A549 (cell line): ENCODE results near the gene PKDREJ. TPM values are rescaled to one million over a fixed set of nuclear protein-coding genes. Genes with fewer than 3 reads are reported as not detected.

Experiments
- ATAC-seq, 2 experiments: fragments of 200-7000 bp in 1 of 2; fragments of >200 bp in 1 of 2; cut with Nextera tagmentation in 1 of 2; cut with Tn5 transposase in 1 of 2; 3 replicates each; pipeline versions ENCODE4 v1.8.0 to v1.9.1; 2018 to 2020; ENCODE audit warnings: mild to moderate bottlenecking in 1 of 2, moderate library complexity in 1 of 2
- CTCF ChIA-PET: fragments of 300-600 bp; sonication (Branson Sonifier 250); formaldehyde crosslinking; extraction: SDS; loops from one replicate; lab custom pipeline; 2021; ENCODE audit warnings: antibody characterized with exemption, inconsistent platforms; lab: Yijun Ruan, JAX
- POLR2A ChIA-PET: fragments of 350-600 bp; formaldehyde crosslinking; extraction: SDS; loops from one replicate; lab custom pipeline; 2021; ENCODE audit warnings: antibody characterized with exemption, inconsistent platforms; lab: Yijun Ruan, JAX
- DNase-seq, 2 experiments: peaks; one replicate each; pipeline versions ENCODE4 v3.0.0 to v3.0.0-alpha.2; 2011 to 2016; ENCODE audit warnings: low read depth in 1 of 2, low spot score in 1 of 2
- FAIRE-seq: peaks from 2 replicates; lab custom pipeline; 2011; peaks lifted over from hg19 to GRCh38; lab: Jason Lieb, UNC
- H3K27ac ChIP-seq, 2 experiments: fragments of >200 bp; sonication (Bioruptor Twin); formaldehyde crosslinking; 3 replicates each; pipeline ENCODE4 v1.5.1; 2016 to 2017
- H3K4me1 ChIP-seq: fragments of >200 bp; sonication (Bioruptor Twin); formaldehyde crosslinking; 3 replicates; pipeline ENCODE4 v1.6.1; 2016
- H3K4me2 ChIP-seq: fragments of >200 bp; sonication (Bioruptor Twin); formaldehyde crosslinking; 3 replicates; pipeline ENCODE4 v1.6.1; 2016
- H3K4me3 ChIP-seq: fragments of >200 bp; sonication (Bioruptor Twin); formaldehyde crosslinking; 3 replicates; pipeline ENCODE4 v1.5.1; 2016
- H3K9me3 ChIP-seq: fragments of >200 bp; sonication (Bioruptor Twin); formaldehyde crosslinking; 3 replicates; pipeline ENCODE4 v1.6.1; 2016
- ATOH8 ChIP-seq: fragments of 250-450 bp; sonication (Bioruptor Pico); IDR thresholded peaks from 2 replicates; pipeline ENCODE4 v1.5.0; 2020; ENCODE audit warnings: low read depth, mild to moderate bottlenecking, moderate library complexity
- CEBPB ChIP-seq, 2 experiments: fragments of >200 bp in 1 of 2; sonication (Bioruptor Twin) in 1 of 2; formaldehyde crosslinking in 1 of 2; IDR thresholded peaks; 2 replicates each; pipeline ENCODE4 v1.6.1; 2012 to 2016
- CHD4 ChIP-seq: fragments of 200-600 bp; sonication (generic); IDR thresholded peaks from 2 replicates; pipeline ENCODE4 v1.6.1; 2016; ENCODE audit warnings: antibody characterized with exemption, mild to moderate bottlenecking, borderline replicate concordance
- CTCF ChIP-seq: fragments of >200 bp; sonication (Bioruptor Twin); formaldehyde crosslinking; IDR thresholded peaks from 3 replicates; pipeline ENCODE4 v1.5.1; 2016
- E2F6 ChIP-seq: IDR thresholded peaks from 2 replicates; pipeline ENCODE4 v1.6.1; 2012; ENCODE audit warnings: low read depth, borderline replicate concordance
- FOSB ChIP-seq: fragments of 250-450 bp; sonication (Bioruptor Pico); IDR thresholded peaks from 2 replicates; pipeline ENCODE4 v1.5.0; 2020; ENCODE audit warnings: mild to moderate bottlenecking, moderate library complexity
- FOSL2 ChIP-seq, 2 experiments: fragments of 450-650 bp in 1 of 2; fragments of >200 bp in 1 of 2; sonication (Bioruptor Twin) in 1 of 2; formaldehyde crosslinking; IDR thresholded peaks; 2 replicates each; pipeline versions ENCODE4 v1.5.0 to v1.6.1; 2016 to 2020; ENCODE audit warnings: mild to moderate bottlenecking in 1 of 2, moderate library complexity in 1 of 2
- HES2 ChIP-seq: fragments of >200 bp; sonication (Bioruptor Twin); formaldehyde crosslinking; IDR thresholded peaks from 2 replicates; pipeline ENCODE4 v1.6.1; 2016
- HOXB5 ChIP-seq: fragments of 250-450 bp; sonication (Bioruptor Pico); IDR thresholded peaks from 2 replicates; pipeline ENCODE4 v1.5.0; 2020; ENCODE audit warnings: mild to moderate bottlenecking, moderate library complexity
- JUNB ChIP-seq: fragments of >200 bp; sonication (Bioruptor Twin); formaldehyde crosslinking; IDR thresholded peaks from 2 replicates; pipeline ENCODE4 v1.6.1; 2016
- MAX ChIP-seq: IDR thresholded peaks from 2 replicates; pipeline ENCODE4 v1.6.1; 2012
- MAZ ChIP-seq: fragments of 150-350 bp; IDR thresholded peaks from 2 replicates; pipeline ENCODE4 v1.6.1; 2014; ENCODE audit warnings: antibody characterized with exemption, low read depth, low read length, borderline replicate concordance
- RNF2 ChIP-seq: fragments of 200-600 bp; sonication (generic); IDR thresholded peaks from 2 replicates; pipeline ENCODE4 v1.6.1; 2016; ENCODE audit warnings: low read depth, mild to moderate bottlenecking, antibody characterized with exemption, moderate library complexity, borderline replicate concordance
- SMC3 ChIP-seq: fragments of >200 bp; sonication (Bioruptor Twin); formaldehyde crosslinking; IDR thresholded peaks from 3 replicates; pipeline ENCODE4 v1.6.1; 2018; ENCODE audit warnings: inconsistent platforms
- TP53 ChIP-seq: fragments of 250-450 bp; sonication (Bioruptor Pico); IDR thresholded peaks from 2 replicates; pipeline ENCODE4 v1.5.0; 2021; ENCODE audit warnings: mild to moderate bottlenecking, moderate library complexity
- USF2 ChIP-seq: fragments of 450-650 bp; IDR thresholded peaks from 2 replicates; pipeline ENCODE4 v1.6.1; 2014; ENCODE audit warnings: antibody characterized with exemption
- ZNF302 ChIP-seq: fragments of 250-450 bp; sonication (Bioruptor Pico); IDR thresholded peaks from 2 replicates; pipeline ENCODE4 v1.9.0; 2021; ENCODE audit warnings: inconsistent platforms, mild to moderate bottlenecking, moderate library complexity
- WGBS: methylation state at CpG from one replicate; pipeline ENCODE4 v1.1.6; 2017; ENCODE audit errors: missing lambda C conversion rate; 5-methylcytosine and 5-hydroxymethylcytosine counted together
- polyA plus RNA-seq, 4 experiments: library from polyadenylated mRNA; depleted of rRNA in 3 of 4; stranded (reverse); fragments of >200 nt; fragmentation: RNase III in 1 of 4; extraction: RNeasy Plus Mini Kit Qiagen cat#74134 plus additional on column Dnase treatment in 1 of 4; gene quantifications; 2 replicates in 3 of 4; 3 replicates in 1 of 4; pipeline ENCODE4 v1.2.3, GENCODE V29; 2011 to 2017

Gene PKDREJ
- polyA plus RNA-seq, 2 of the 4 experiments (the other 2 are of a cell fraction) = not detected

GRCh38 chr22:46240073-46240472, 23.1 kb downstream of the PKDREJ start:
- ATAC-seq (no peak), FAIRE-seq (no peak), DNase-seq (no peak)
- H3K9me3 ChIP-seq = no peaks in the 10 kb centered on the region
- ChIA-PET POLR2A (no interaction called here), CTCF (interaction anchor here (1.3 kb wide), 1 partner anchor 9 kb away, joined by 3 read pairs; no protein-coding TSS in a partner anchor)
- H3K4me3 ChIP-seq = no peak overlapping the region
- TF ChIP-seq CEBPB (IDR thresholded peaks at IDR 0.05) (no peak), CHD4 (no peak), RNF2 (no peak), CTCF (no peak), USF2 (no peak), HOXB5 (no peak), MAZ (no peak), ATOH8 (CRISPR knock-in tag) (no peak), JUNB (no peak), FOSL2 (IDR thresholded peaks at IDR 0.05) (no peak), FOSL2 (CRISPR knock-in tag; IDR thresholded peaks at IDR 0.05) (no peak), SMC3 (no peak), MAX (no peak), TP53 (CRISPR knock-in tag) (no peak), E2F6 (no peak)
- WGBS = 79% methylated on average over 2 of the region's 2 CpGs
- H3K27ac ChIP-seq = no peak overlapping the region
- H3K4me2 ChIP-seq = no peak overlapping the region
- no peaks in the 10 kb centered on the region for H3K4me1 ChIP-seq

- no peak overlapping the region for H3K27ac ChIP-seq
- H3K9me3 ChIP-seq = no peaks in the 10 kb centered on the region
- POLR2A ChIA-PET = no interaction called here
- 84% methylated on average over 19 of the region's 20 CpGs for WGBS
- no peak overlapping the region for H3K4me2 ChIP-seq
- H3K4me3 ChIP-seq = no peak overlapping the region
- DNase-seq (no peak), ATAC-seq (no peak), FAIRE-seq (no peak)
- CTCF ChIA-PET = interaction anchor here (1.3 kb wide), 1 partner anchor 8 kb away, joined by 3 read pairs; no protein-coding TSS in a partner anchor
- H3K4me1 ChIP-seq = no peaks in the 10 kb centered on the region
- no peak for TF ChIP-seq E2F6
- no peak for TF ChIP-seq USF2
- no peak for TF ChIP-seq ZNF302 (CRISPR knock-in tag)
- no peak for TF ChIP-seq FOSB
- no peak for TF ChIP-seq HES2
These were observed 23.7 kb downstream of the PKDREJ start for GRCh38 chr22:46239261-46240048.
